ENCODE measurements around the gene TPPP.

The TPPP gene

GRCh38 chr5:672329-673160 is 20.6 kb downstream of the TPPP start (continued):
- no peak for TF ChIP-seq ZNF776 (tag by site-specific recombination; IDR thresholded peaks at IDR 0.05; ENCODE audit: borderline replicate concordance)
- peak; percentile 38; the same call in 1 of the 2 replicates for TF ChIP-seq SP7 (tag by site-specific recombination; IDR thresholded peaks at IDR 0.05)
- TF ChIP-seq ZNF692 (tag by site-specific recombination; IDR thresholded peaks at IDR 0.05) = peak; percentile 89
- 0 out of 2 replicates have a peak, but pooled peaks have one; percentile 14 for TF ChIP-seq CTCF (tag by site-specific recombination; IDR thresholded peaks at IDR 0.05)
- TF ChIP-seq KLF1 (tag by site-specific recombination; IDR thresholded peaks at IDR 0.05) = peak; percentile 79
- TF ChIP-seq TSHZ1 (tag by site-specific recombination; IDR thresholded peaks at IDR 0.05; ENCODE audit: borderline replicate concordance) = no peak
- no peak for TF ChIP-seq ZNF302 (tag by site-specific recombination; IDR thresholded peaks at IDR 0.05; ENCODE audit: low read depth)
- no peak for TF ChIP-seq REPIN1 (tag by site-specific recombination; IDR thresholded peaks at IDR 0.05; ENCODE audit: low read depth)
- TF ChIP-seq PRDM6 (tag by site-specific recombination; IDR thresholded peaks at IDR 0.05) = peak; percentile 61
- TF ChIP-seq ZBTB8A (tag by site-specific recombination; IDR thresholded peaks at IDR 0.05) = 0 out of 2 replicates have a peak, but pooled peaks have one; percentile 20
- 0 out of 2 replicates have a peak, but pooled peaks have one; percentile 11 for TF ChIP-seq ZXDB (tag by site-specific recombination; IDR thresholded peaks at IDR 0.05)
- TF ChIP-seq PATZ1 (tag by site-specific recombination; IDR thresholded peaks at IDR 0.05) = peak; percentile 79
- TF ChIP-seq GLIS1 (tag by site-specific recombination; IDR thresholded peaks at IDR 0.05) = peak; percentile 97
- TF ChIP-seq MEIS1 (CRISPR knock-in tag; IDR thresholded peaks at IDR 0.05; ENCODE audit: borderline replicate concordance) = no peak
- TF ChIP-seq ZNF335 (tag by site-specific recombination; conservative IDR thresholded peaks at IDR 0.05) = 0 out of 2 replicates have a peak, but pooled peaks have one; percentile 27
- peak; percentile 19; the same call in 1 of the 2 replicates for TF ChIP-seq PRDM4 (tag by site-specific recombination; IDR thresholded peaks at IDR 0.05)
- 0 out of 2 replicates have a peak, but pooled peaks have one; percentile 10 for TF ChIP-seq ZSCAN30 (tag by site-specific recombination; IDR thresholded peaks at IDR 0.05)
- TF ChIP-seq REST (tag by site-specific recombination; IDR thresholded peaks at IDR 0.05) = peak; percentile 61; the same call in 1 of the 2 replicates
- TF ChIP-seq ZNF677 (tag by site-specific recombination; IDR thresholded peaks at IDR 0.05) = no peak
- TF ChIP-seq ZNF658 (tag by site-specific recombination; IDR thresholded peaks at IDR 0.05) = no peak
- peak; percentile 13; the same call in 1 of the 2 replicates for TF ChIP-seq ZEB2 (tag by site-specific recombination; IDR thresholded peaks at IDR 0.05)

All from HEK293 (cell line).